Adipocyte (in vitro differentiated cells): ENCODE data around the gene MEIS2.
"Not testable (repeated sequence)": the region's sequence is repeated elsewhere in the genome, so short reads cannot be mapped to it uniquely, and the experiment has no call there.

ENCODE experiments used
- DNase-seq: peaks from one replicate; pipeline ENCODE4 v3.0.0-alpha.2; 2015; ENCODE audit warnings: low read depth
- H3K27me3 ChIP-seq: replicated peaks from 2 replicates; pipeline ENCODE4 v1.7.0; 2013; ENCODE audit warnings: mild to moderate bottlenecking, low read length, moderate library complexity; ENCODE audit not compliant: control insufficient read depth, insufficient read depth
- H3K36me3 ChIP-seq: 2 replicates; pipeline ENCODE4 v1.7.0; 2013; ENCODE audit warnings: low read length, mild to moderate bottlenecking, moderate library complexity; ENCODE audit not compliant: control insufficient read depth, insufficient read depth, severe bottlenecking
- H3K4me1 ChIP-seq: 2 replicates; pipeline ENCODE4 v1.7.0; 2013; ENCODE audit warnings: mild to moderate bottlenecking, low read length, moderate library complexity; ENCODE audit not compliant: control insufficient read depth, insufficient read depth
- H3K4me3 ChIP-seq: 2 replicates; pipeline ENCODE4 v1.7.0; 2013; ENCODE audit warnings: mild to moderate bottlenecking, low read length, moderate library complexity
- H3K9ac ChIP-seq: 2 replicates; pipeline ENCODE4 v1.7.0; 2013; ENCODE audit warnings: mild to moderate bottlenecking, low read length, moderate library complexity
- H3K9me3 ChIP-seq: 2 replicates; pipeline ENCODE4 v1.7.0; 2013; ENCODE audit warnings: mild to moderate bottlenecking, low read length, moderate library complexity; ENCODE audit not compliant: control insufficient read depth

Gene MEIS2

GRCh38 chr15:36999778-37000177 lies 100.6 kb downstream of the MEIS2 start:
- no peaks in the 10 kb centered on the region for H3K27me3 ChIP-seq

GRCh38 chr15:36996538-36997181 lies 103.7 kb downstream of the MEIS2 start:
- no peaks in the 10 kb centered on the region for H3K36me3 ChIP-seq
- no peak overlapping the region for H3K4me3 ChIP-seq
- H3K4me1 ChIP-seq: no peaks in the 10 kb centered on the region
- H3K9ac ChIP-seq: no peak overlapping the region
- no peak for DNase-seq
- no peaks in the 10 kb centered on the region for H3K9me3 ChIP-seq
- no peaks in the 10 kb centered on the region for H3K27me3 ChIP-seq

More at GRCh38 chr15:36999778-37000177, 100.6 kb downstream of the MEIS2 start:
- H3K9ac ChIP-seq: no peak overlapping the region
- peaks cover 9% of the 10 kb centered on the region for H3K36me3 ChIP-seq
- H3K9me3 ChIP-seq: no peaks in the 10 kb centered on the region
- DNase-seq: no peak
- H3K4me1 ChIP-seq: no peaks in the 10 kb centered on the region
- H3K4me3 ChIP-seq: no peak overlapping the region

- Histone ChIP-seq H3K27me3 (no peaks in the 10 kb centered on the region), H3K4me3 (no peak overlapping the region), H3K9me3 (no peaks in the 10 kb centered on the region), H3K4me1 (no peaks in the 10 kb centered on the region), H3K36me3 (no peaks in the 10 kb centered on the region), H3K9ac (no peak overlapping the region)
- DNase-seq: no peak
These were observed 104.2 kb downstream of the MEIS2 start for GRCh38 chr15:36996121-36996520.

GRCh38 chr15:36994790-36995189 lies 105.6 kb downstream of the MEIS2 start:
- H3K4me1 ChIP-seq: no peaks in the 10 kb centered on the region
- no peak overlapping the region for H3K4me3 ChIP-seq
- no peak for DNase-seq
- H3K9me3 ChIP-seq: no peaks in the 10 kb centered on the region
- no peak overlapping the region for H3K9ac ChIP-seq
- H3K27me3 ChIP-seq: no peaks in the 10 kb centered on the region
- H3K36me3 ChIP-seq: no peaks in the 10 kb centered on the region

GRCh38 chr15:36992454-36992853 lies 107.9 kb downstream of the MEIS2 start:
- H3K9me3 ChIP-seq: no peaks in the 10 kb centered on the region
- no peaks in the 10 kb centered on the region for H3K4me1 ChIP-seq
- DNase-seq: no peak

GRCh38 chr15:36988947-36989346 lies 111.4 kb downstream of the MEIS2 start:
- Histone ChIP-seq H3K27me3 (no peaks in the 10 kb centered on the region), H3K4me3 (no peak overlapping the region), H3K9ac (no peak overlapping the region), H3K4me1 (no peaks in the 10 kb centered on the region), H3K9me3 (peaks cover 12% of the 10 kb centered on the region), H3K36me3 (peaks cover 7% of the 10 kb centered on the region)
- no peak for DNase-seq

More at GRCh38 chr15:36992454-36992853, 107.9 kb downstream of the MEIS2 start:
- no peak overlapping the region for H3K4me3 ChIP-seq
- no peak overlapping the region for H3K9ac ChIP-seq
- H3K27me3 ChIP-seq: no peaks in the 10 kb centered on the region
- H3K36me3 ChIP-seq: no peaks in the 10 kb centered on the region

GRCh38 chr15:36982430-36982829 lies 117.9 kb downstream of the MEIS2 start:
- Histone ChIP-seq H3K4me3 (peak overlapping the region; percentile 40), H3K9me3 (peaks cover 23% of the 10 kb centered on the region), H3K27me3 (no peaks in the 10 kb centered on the region), H3K4me1 (peaks cover 6% of the 10 kb centered on the region), H3K36me3 (peaks cover 7% of the 10 kb centered on the region), H3K9ac (no peak overlapping the region)
- DNase-seq: peak; percentile 23

GRCh38 chr15:36980281-36980680 lies 120.1 kb downstream of the MEIS2 start:
- not testable (repeated sequence) for H3K4me1 ChIP-seq, H3K4me3 ChIP-seq, H3K27me3 ChIP-seq, H3K36me3 ChIP-seq, H3K9ac ChIP-seq, DNase-seq
- H3K9me3 ChIP-seq: peaks cover 23% of the 10 kb centered on the region

- no peak overlapping the region for H3K4me3 ChIP-seq
- H3K36me3 ChIP-seq: no peaks in the 10 kb centered on the region
- H3K4me1 ChIP-seq: peaks cover 6% of the 10 kb centered on the region
- H3K9me3 ChIP-seq: peaks cover 8% of the 10 kb centered on the region
- H3K9ac ChIP-seq: no peak overlapping the region
- H3K27me3 ChIP-seq: no peaks in the 10 kb centered on the region
- no peak for DNase-seq
These were observed 121.7 kb downstream of the MEIS2 start for GRCh38 chr15:36978625-36979024.

- Histone ChIP-seq H3K9me3 (peaks cover 3% of the 10 kb centered on the region), H3K27me3 (no peaks in the 10 kb centered on the region), H3K4me1 (peaks cover 6% of the 10 kb centered on the region), H3K4me3 (no peak overlapping the region), H3K9ac (no peak overlapping the region), H3K36me3 (no peaks in the 10 kb centered on the region)
- no peak for DNase-seq
These were observed 122.2 kb downstream of the MEIS2 start for GRCh38 chr15:36978126-36978525.

GRCh38 chr15:36977659-36978058 lies 122.7 kb downstream of the MEIS2 start:
- peak; percentile 14 for DNase-seq
- Histone ChIP-seq H3K4me3 (no peak overlapping the region), H3K9ac (no peak overlapping the region), H3K4me1 (peaks cover 2% of the 10 kb centered on the region), H3K36me3 (no peaks in the 10 kb centered on the region), H3K27me3 (no peaks in the 10 kb centered on the region), H3K9me3 (no peaks in the 10 kb centered on the region)

GRCh38 chr15:36972704-36973103 lies 127.6 kb downstream of the MEIS2 start:
- Histone ChIP-seq H3K4me1 (no peaks in the 10 kb centered on the region), H3K9ac (no peak overlapping the region), H3K9me3 (no peaks in the 10 kb centered on the region), H3K27me3 (no peaks in the 10 kb centered on the region), H3K36me3 (peaks cover 5% of the 10 kb centered on the region), H3K4me3 (no peak overlapping the region)
- DNase-seq: no peak
